Glutamatergic neuron (in vitro differentiated cells): ENCODE measurements around the gene RASD1. TPM values are rescaled to one million over a fixed set of nuclear protein-coding genes. Genes with fewer than 3 reads are reported as not detected.

ENCODE experiments used
- DNase-seq: peaks from one replicate; pipeline ENCODE4 v3.0.0; 2022
- H3K27ac Mint-ChIP-seq: one replicate; pipeline ENCODE4 v1.8.0; 2020; ENCODE audit warnings: mild to moderate bottlenecking, mixed read lengths, inconsistent platforms; ENCODE audit not compliant: unreplicated experiment
- H3K27me3 Mint-ChIP-seq: one replicate; pipeline ENCODE4 v1.8.0; 2020; ENCODE audit warnings: mild to moderate bottlenecking, moderate library complexity, mixed read lengths, inconsistent platforms; ENCODE audit not compliant: unreplicated experiment
- H3K36me3 Mint-ChIP-seq: one replicate; pipeline ENCODE4 v1.8.0; 2020; ENCODE audit warnings: mild to moderate bottlenecking, mixed read lengths, inconsistent platforms; ENCODE audit not compliant: unreplicated experiment
- H3K4me1 Mint-ChIP-seq: one replicate; pipeline ENCODE4 v1.8.0; 2020; ENCODE audit warnings: mild to moderate bottlenecking, low read depth, mixed read lengths, inconsistent platforms; ENCODE audit not compliant: unreplicated experiment
- H3K4me3 Mint-ChIP-seq: one replicate; pipeline ENCODE4 v1.8.0; 2020; ENCODE audit warnings: mild to moderate bottlenecking, mixed read lengths, inconsistent platforms; ENCODE audit not compliant: unreplicated experiment
- H3K9me3 Mint-ChIP-seq: one replicate; pipeline ENCODE4 v1.8.0; 2020; ENCODE audit warnings: mild to moderate bottlenecking, moderate library complexity, mixed read lengths, inconsistent platforms; ENCODE audit not compliant: unreplicated experiment
- total RNA-seq: library from RNA; stranded (reverse); fragmentation: NEBNext Ultra II Directional; extraction: Animal tissue kit (Norgen Biotek cat#: 25700); gene quantifications from one replicate; pipeline ENCODE4 v1.2.1, GENCODE V29; 2021; ENCODE audit not compliant: unreplicated experiment
- TF ChIP-seq, protein P1 (sequence below): fragments of 200-600 bp; sonication (generic); IDR thresholded peaks from one replicate; pipeline ENCODE4 v1.5.0; 2021; ENCODE audit not compliant: partially characterized antibody, unreplicated experiment

The RASD1 gene
- total RNA-seq, 1 donor from 2014 or later: 140 TPM

DNA sequence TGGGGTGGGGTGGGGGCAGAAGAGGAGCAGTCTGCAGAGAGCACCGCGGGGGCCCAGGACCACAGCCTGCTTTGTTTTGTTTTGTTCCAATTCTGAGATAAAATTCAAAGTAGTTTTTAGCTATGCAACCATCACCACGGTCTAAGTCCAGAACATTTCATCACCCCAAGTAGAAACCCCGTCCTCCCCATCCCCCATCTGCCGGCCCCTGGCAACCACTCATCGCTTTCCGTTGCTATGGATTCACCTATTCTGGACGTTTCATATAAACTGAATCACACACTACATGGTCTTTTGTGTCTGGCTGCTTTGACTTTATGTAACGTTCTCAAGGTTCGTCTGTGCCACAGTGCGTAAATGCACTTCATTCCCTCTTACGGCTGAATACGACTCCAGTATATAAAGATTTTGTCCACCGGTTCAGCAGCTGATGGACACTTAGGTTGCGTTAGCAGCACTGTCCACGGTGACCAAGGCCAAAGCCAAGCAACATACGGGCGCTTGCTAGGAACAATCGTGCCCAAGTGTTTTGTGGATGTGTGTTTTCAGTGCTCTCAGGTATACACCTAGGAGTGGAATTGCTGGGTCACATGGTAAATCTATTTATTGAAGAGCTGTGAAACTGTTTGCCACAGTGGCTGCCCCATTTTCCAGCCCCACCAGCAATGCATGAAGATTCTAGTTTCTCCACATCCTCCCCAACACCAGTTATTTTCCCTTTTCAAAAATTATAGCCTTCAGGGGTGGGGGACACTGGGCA is 27.7 kb upstream of the RASD1 start:
- H3K27ac Mint-ChIP-seq: peak overlapping the region; percentile 57
- no peaks in the 10 kb centered on the region for H3K9me3 Mint-ChIP-seq
- H3K27me3 Mint-ChIP-seq: no peaks in the 10 kb centered on the region
- peak; percentile 10 for DNase-seq
- H3K36me3 Mint-ChIP-seq: no peaks in the 10 kb centered on the region
- H3K4me1 Mint-ChIP-seq: peaks cover 22% of the 10 kb centered on the region
- H3K4me3 Mint-ChIP-seq: no peak overlapping the region
- TF ChIP-seq, protein P1, sequence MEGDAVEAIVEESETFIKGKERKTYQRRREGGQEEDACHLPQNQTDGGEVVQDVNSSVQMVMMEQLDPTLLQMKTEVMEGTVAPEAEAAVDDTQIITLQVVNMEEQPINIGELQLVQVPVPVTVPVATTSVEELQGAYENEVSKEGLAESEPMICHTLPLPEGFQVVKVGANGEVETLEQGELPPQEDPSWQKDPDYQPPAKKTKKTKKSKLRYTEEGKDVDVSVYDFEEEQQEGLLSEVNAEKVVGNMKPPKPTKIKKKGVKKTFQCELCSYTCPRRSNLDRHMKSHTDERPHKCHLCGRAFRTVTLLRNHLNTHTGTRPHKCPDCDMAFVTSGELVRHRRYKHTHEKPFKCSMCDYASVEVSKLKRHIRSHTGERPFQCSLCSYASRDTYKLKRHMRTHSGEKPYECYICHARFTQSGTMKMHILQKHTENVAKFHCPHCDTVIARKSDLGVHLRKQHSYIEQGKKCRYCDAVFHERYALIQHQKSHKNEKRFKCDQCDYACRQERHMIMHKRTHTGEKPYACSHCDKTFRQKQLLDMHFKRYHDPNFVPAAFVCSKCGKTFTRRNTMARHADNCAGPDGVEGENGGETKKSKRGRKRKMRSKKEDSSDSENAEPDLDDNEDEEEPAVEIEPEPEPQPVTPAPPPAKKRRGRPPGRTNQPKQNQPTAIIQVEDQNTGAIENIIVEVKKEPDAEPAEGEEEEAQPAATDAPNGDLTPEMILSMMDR: no peak

DNA sequence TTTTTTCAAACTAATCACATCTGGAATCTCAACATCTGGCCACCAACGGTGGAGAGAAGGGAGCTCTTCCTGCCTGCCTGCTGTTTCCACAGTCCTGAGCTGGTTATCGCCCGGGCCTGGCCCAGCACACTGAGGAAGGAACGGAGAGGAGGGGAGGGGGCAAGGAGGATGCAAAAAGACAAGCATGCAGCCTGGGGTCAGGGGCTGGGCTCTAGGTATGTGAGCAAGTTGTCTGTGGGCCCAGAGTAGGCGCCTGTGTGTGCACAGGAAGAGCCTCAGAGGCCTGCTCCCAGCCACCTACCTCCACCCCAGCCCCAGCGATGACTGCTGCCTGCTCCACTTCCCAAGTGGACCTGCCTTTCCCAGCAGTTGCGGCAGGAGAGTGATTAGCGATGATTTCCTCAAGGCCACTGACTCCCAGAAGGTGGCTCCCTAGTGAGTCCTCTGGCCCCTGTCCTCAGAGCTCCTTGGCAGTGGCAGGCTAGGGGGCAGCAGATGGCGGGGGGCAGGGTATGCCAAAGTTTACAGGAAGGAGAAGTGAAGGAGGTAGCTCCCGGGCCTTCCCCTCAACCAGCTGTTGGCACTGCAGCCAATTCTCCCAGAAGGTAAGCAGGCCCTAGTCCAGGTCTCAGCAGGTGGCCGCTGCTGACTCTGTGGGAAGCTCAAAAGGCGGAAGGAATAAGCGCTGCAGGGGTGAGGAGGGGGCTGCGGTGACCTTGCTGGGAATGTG is 27.0 kb upstream of the RASD1 start:
- Mint-ChIP-seq H3K36me3 (no peaks in the 10 kb centered on the region), H3K27ac (no peak overlapping the region), H3K4me1 (peaks cover 25% of the 10 kb centered on the region), H3K27me3 (peaks cover 1% of the 10 kb centered on the region), H3K4me3 (no peak overlapping the region), H3K9me3 (no peaks in the 10 kb centered on the region)
- TF ChIP-seq, protein P1: no peak
- peak; percentile 14 for DNase-seq

GRCh38 chr17:17520599-17521232 is 24.5 kb upstream of the RASD1 start:
- TF ChIP-seq, protein P1: no peak
- H3K27me3 Mint-ChIP-seq: peaks cover 1% of the 10 kb centered on the region
- no peaks in the 10 kb centered on the region for H3K36me3 Mint-ChIP-seq
- H3K9me3 Mint-ChIP-seq: peaks cover 5% of the 10 kb centered on the region
- peaks cover 34% of the 10 kb centered on the region for H3K4me1 Mint-ChIP-seq
- H3K4me3 Mint-ChIP-seq: no peak overlapping the region
- H3K27ac Mint-ChIP-seq: no peak overlapping the region
- DNase-seq: peak; percentile 8

- TF ChIP-seq, protein P1: no peak
- peaks cover 5% of the 10 kb centered on the region for H3K9me3 Mint-ChIP-seq
- no peak overlapping the region for H3K27ac Mint-ChIP-seq
- peaks cover 33% of the 10 kb centered on the region for H3K4me1 Mint-ChIP-seq
- no peak overlapping the region for H3K4me3 Mint-ChIP-seq
- no peaks in the 10 kb centered on the region for H3K36me3 Mint-ChIP-seq
- DNase-seq: peak; percentile 11
- peaks cover 1% of the 10 kb centered on the region for H3K27me3 Mint-ChIP-seq
Observed at GRCh38 chr17:17519886-17520285, 23.7 kb upstream of the RASD1 start.

- peaks cover 32% of the 10 kb centered on the region for H3K4me1 Mint-ChIP-seq
- H3K27me3 Mint-ChIP-seq: peaks cover 3% of the 10 kb centered on the region
- H3K4me3 Mint-ChIP-seq: no peak overlapping the region
- peaks cover 5% of the 10 kb centered on the region for H3K9me3 Mint-ChIP-seq
- TF ChIP-seq, protein P1: no peak
- peak; percentile 12 for DNase-seq
- H3K27ac Mint-ChIP-seq: no peak overlapping the region
- no peaks in the 10 kb centered on the region for H3K36me3 Mint-ChIP-seq
Observed at GRCh38 chr17:17518951-17519350, 22.8 kb upstream of the RASD1 start.
